ENCODE data around the gene ZFP1.

ZFP1 gene

DNA sequence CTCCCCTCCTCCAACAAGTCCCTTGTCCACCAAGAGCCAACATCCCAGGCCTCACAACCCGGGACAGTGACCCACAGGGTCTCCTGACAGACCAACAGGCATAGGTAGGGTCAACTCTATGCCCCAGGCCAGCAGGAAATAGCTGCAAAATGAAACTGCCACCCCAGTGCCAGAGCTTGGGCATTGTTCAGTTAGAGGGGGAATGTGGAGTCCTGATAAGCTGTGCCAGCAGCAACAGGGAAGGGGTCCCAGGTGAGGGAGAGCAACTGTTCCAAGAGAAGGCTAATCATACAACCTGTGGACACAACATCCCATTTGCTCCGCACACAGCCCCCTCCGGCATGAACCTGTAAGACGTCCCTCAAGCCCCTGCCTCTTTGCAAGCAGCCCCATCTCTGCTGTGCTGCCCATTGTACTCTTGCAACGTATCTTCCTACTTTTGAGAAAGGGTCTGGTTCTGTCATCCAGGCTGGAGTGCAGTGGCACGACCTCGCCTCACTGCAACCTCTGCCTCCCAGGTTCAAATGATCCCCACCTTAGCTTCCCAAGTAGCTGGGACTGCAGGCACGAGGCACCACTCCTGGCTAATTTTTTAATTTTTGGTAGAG, 41.4 kb downstream of the ZFP1 start:
- no peak for TF ChIP-seq CTCF (IDR thresholded peaks at IDR 0.05; ENCODE audit: low read depth, low read length, missing control alignments)
- no peak overlapping the region for H3K4me3 ChIP-seq (replicated peaks; ENCODE audit: low read depth, low read length)
- DNase-seq (ENCODE audit: extremely low read depth, low read depth), result no peak

GRCh38 chr16:75192606-75193264, 44.4 kb downstream of the ZFP1 start:
- no peak for TF ChIP-seq CTCF (IDR thresholded peaks at IDR 0.05; ENCODE audit: low read depth, low read length, missing control alignments)
- no peak for DNase-seq (ENCODE audit: extremely low read depth, low read depth)
- no peak overlapping the region for H3K4me3 ChIP-seq (replicated peaks; ENCODE audit: low read depth, low read length)

DNA sequence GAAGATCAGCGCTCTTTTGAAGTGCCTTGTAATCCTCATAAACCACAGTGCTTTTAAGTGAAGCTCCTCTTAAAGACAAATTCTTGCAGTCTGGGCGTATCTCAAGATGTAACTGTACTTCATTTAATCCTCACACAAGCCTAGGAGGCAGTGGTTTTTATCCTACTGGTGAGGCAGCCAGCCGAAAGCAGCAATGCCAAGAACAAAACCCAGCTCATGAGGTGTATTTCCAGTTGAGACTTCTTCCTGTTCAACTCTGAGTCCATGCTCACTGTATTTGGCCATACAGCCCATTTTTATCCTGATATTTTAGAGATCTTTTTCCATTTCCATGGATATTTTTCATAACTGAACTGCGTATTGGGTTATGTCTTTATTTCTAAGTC, 44.9 kb downstream of the ZFP1 start:
- DNase-seq (ENCODE audit: extremely low read depth, low read depth), result no peak
- no peak overlapping the region for H3K4me3 ChIP-seq (replicated peaks; ENCODE audit: low read depth, low read length)
- TF ChIP-seq CTCF (IDR thresholded peaks at IDR 0.05; ENCODE audit: low read depth, low read length, missing control alignments), result no peak

DNA sequence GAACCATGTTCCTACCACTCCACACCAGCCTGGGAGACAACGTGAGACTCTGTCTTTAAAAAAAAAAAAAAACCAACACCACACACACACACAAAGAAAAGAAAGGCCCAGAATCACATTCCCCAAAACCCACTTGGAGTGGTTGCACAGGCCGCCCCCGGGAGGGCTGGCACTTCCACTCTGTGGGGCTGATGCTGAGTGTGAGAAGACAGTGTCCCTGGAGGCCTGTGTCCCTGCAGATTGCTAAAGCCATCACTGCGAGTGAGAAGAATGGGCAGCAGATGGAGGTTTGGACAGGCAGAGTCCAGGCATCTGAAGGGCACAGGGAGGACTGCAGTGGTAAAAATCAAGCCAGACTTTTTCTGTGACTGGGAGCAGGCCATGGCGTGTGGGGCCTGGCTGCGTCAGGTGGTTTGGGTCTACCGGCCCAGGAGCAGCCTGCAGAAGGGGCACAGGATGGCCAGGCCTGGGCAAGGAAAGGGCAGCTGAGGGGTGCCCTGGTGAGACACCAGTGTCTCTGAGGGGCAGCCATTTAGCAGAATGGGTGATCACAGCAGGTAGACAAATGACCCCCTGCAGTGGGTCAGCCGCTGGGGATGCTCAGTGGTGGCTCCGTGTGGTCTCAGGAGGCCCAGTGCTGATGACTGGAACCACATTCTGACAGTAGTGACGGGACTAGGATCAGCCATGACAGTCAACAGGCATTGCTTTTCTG, 45.6 kb downstream of the ZFP1 start:
- TF ChIP-seq CTCF (IDR thresholded peaks at IDR 0.05; ENCODE audit: low read depth, low read length, missing control alignments), result no peak
- DNase-seq (ENCODE audit: extremely low read depth, low read depth), result no peak
- no peak overlapping the region for H3K4me3 ChIP-seq (replicated peaks; ENCODE audit: low read depth, low read length)

GRCh38 chr16:75195811-75196790, 47.8 kb downstream of the ZFP1 start:
- no peak for DNase-seq (ENCODE audit: extremely low read depth, low read depth)
- no peak for TF ChIP-seq CTCF (IDR thresholded peaks at IDR 0.05; ENCODE audit: low read depth, low read length, missing control alignments)
- no peak overlapping the region for H3K4me3 ChIP-seq (replicated peaks; ENCODE audit: low read depth, low read length)

DNA sequence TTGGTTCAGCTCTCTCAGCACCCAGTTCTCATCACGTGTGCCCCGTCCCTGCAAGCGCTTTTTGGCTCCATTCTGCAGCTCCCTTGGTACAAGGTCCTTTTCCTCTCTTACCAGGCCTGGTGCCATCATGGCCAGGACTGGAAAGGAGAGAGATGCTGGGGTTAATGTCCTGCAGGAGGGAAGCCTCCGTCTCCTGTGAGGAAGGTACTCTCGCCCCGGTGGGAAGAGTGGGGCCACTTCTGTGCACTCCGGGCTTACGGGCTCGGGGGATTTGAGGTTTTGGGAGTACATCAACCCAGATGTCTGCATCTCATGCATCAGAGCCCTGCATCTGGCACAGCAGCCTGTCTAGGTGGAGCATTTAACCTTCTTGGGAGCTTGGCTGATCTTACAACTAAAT, 48.5 kb downstream of the ZFP1 start:
- no peak for TF ChIP-seq CTCF (IDR thresholded peaks at IDR 0.05; ENCODE audit: low read depth, low read length, missing control alignments)
- H3K4me3 ChIP-seq (replicated peaks; ENCODE audit: low read depth, low read length), result no peak overlapping the region
- no peak for DNase-seq (ENCODE audit: extremely low read depth, low read depth)
